Upper lobe of left lung (tissue), 4 donors: Measurements from ENCODE around the gene ACTL8.

Experiments
- EP300 ChIP-seq, 4 donors: sonication (generic); formaldehyde crosslinking; IDR thresholded peaks; one replicate each; pipeline ENCODE4 v1.5.1; 2017; ENCODE audit warnings: antibody characterized with exemption in 4 of 4, control low read depth in 2 of 4
- POLR2A ChIP-seq, 4 donors: fragments of 450-650 bp; IDR thresholded peaks; one replicate each; pipeline ENCODE4 v1.5.1; 2016 to 2017; ENCODE audit warnings: antibody characterized with exemption in 4 of 4, mild to moderate bottlenecking in 2 of 4
- POLR2AphosphoS5 ChIP-seq, 2 donors: sonication (generic); formaldehyde crosslinking; IDR thresholded peaks; one replicate each; pipeline ENCODE4 v1.5.1; 2017; ENCODE audit warnings: antibody characterized with exemption in 2 of 2
- TF ChIP-seq, protein P1 (sequence below), 6 experiments: fragments of 450-650 bp in 4 of 6; fragments of 200-600 bp in 2 of 6; sonication (generic) in 2 of 6; IDR thresholded peaks; one replicate each; pipeline ENCODE4 v1.5.1; 2016 to 2019; ENCODE audit warnings: antibody characterized with exemption in 6 of 6

- TF ChIP-seq, protein P1, sequence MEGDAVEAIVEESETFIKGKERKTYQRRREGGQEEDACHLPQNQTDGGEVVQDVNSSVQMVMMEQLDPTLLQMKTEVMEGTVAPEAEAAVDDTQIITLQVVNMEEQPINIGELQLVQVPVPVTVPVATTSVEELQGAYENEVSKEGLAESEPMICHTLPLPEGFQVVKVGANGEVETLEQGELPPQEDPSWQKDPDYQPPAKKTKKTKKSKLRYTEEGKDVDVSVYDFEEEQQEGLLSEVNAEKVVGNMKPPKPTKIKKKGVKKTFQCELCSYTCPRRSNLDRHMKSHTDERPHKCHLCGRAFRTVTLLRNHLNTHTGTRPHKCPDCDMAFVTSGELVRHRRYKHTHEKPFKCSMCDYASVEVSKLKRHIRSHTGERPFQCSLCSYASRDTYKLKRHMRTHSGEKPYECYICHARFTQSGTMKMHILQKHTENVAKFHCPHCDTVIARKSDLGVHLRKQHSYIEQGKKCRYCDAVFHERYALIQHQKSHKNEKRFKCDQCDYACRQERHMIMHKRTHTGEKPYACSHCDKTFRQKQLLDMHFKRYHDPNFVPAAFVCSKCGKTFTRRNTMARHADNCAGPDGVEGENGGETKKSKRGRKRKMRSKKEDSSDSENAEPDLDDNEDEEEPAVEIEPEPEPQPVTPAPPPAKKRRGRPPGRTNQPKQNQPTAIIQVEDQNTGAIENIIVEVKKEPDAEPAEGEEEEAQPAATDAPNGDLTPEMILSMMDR (IDR thresholded peaks at IDR 0.05) = no peak
- TF ChIP-seq POLR2A (IDR thresholded peaks at IDR 0.05) (no peak), POLR2AphosphoS5 (IDR thresholded peaks at IDR 0.05) (no peak), EP300 (IDR thresholded peaks at IDR 0.05) (no peak)
These were observed 4.0 kb downstream of the ACTL8 start for GRCh38 chr1:17759114-17759513.
